GM12878 (cell line): ENCODE results near the gene FOXL3. TPM values are rescaled to one million over a fixed set of nuclear protein-coding genes. Genes with fewer than 3 reads are reported as not detected.

Experiments
- ATAC-seq: fragments of 200-7000 bp; cut with Tn5 transposase; 3 replicates; pipeline ENCODE4 v1.9.1; 2020; ENCODE audit warnings: mild to moderate bottlenecking, moderate library complexity
- BruUV-seq: library from RNA; stranded (reverse); fragments of 400-500 nt; replicated peaks from 2 replicates; lab custom pipeline; 2021; lab: Mats Ljungman, UMichigan
- CTCF ChIA-PET: fragments of 300-600 bp; sonication (Branson Sonifier 250); formaldehyde crosslinking; extraction: SDS; loops from one replicate; lab custom pipeline; 2021; ENCODE audit warnings: inconsistent platforms; lab: Yijun Ruan, JAX
- POLR2A ChIA-PET: fragments of 350-600 bp; formaldehyde crosslinking; extraction: SDS; loops from one replicate; lab custom pipeline; 2021; ENCODE audit warnings: inconsistent platforms; lab: Charles Lee
- RAD21 ChIA-PET: fragments of 300-600 bp; sonication (Branson Sonifier 250); formaldehyde crosslinking; loops from one replicate; lab custom pipeline; 2023; ENCODE audit warnings: antibody characterized with exemption; ENCODE audit not compliant: unreplicated experiment; lab: Charles Lee
- SMC1A ChIA-PET: fragments of 300-600 bp; sonication (Branson Sonifier 250); formaldehyde crosslinking; loops from one replicate; lab custom pipeline; 2023; ENCODE audit not compliant: unreplicated experiment, uncharacterized antibody; lab: Charles Lee
- DNase-seq: peaks from one replicate; pipeline ENCODE4 v3.0.0-alpha.2; 2011; ENCODE audit warnings: low read depth, low spot score
- FAIRE-seq: peaks from 3 replicates; lab custom pipeline; 2011; peaks lifted over from hg19 to GRCh38; lab: Jason Lieb, UNC
- H2AFZ ChIP-seq: 2 replicates; pipeline ENCODE4 v1.6.0; 2011; ENCODE audit warnings: low read depth, low read length, control low read depth; ENCODE audit not compliant: control insufficient read depth
- H3K27ac ChIP-seq: 2 replicates; pipeline ENCODE4 v1.5.1; 2011; ENCODE audit warnings: control low read depth; ENCODE audit not compliant: control insufficient read depth, insufficient read depth
- H3K27me3 ChIP-seq, 2 experiments: replicated peaks in 1 of 2; 2 replicates each; pipeline versions ENCODE4 v1.6.0 to v1.6.1; 2011; ENCODE audit warnings: low read length in 1 of 2; ENCODE audit not compliant: control insufficient read depth in 2 of 2, insufficient read depth in 2 of 2
- H3K36me3 ChIP-seq, 2 experiments: 2 replicates each; pipeline ENCODE4 v1.5.1; 2011; ENCODE audit warnings: low read length in 1 of 2; ENCODE audit not compliant: control insufficient read depth in 2 of 2, insufficient read depth in 2 of 2
- H3K4me1 ChIP-seq: 2 replicates; pipeline ENCODE4 v1.6.1; 2011; ENCODE audit warnings: mild to moderate bottlenecking, low read length, moderate library complexity, mixed read lengths; ENCODE audit not compliant: control insufficient read depth, insufficient read depth
- H3K4me2 ChIP-seq: 2 replicates; pipeline ENCODE4 v1.6.0; 2011; ENCODE audit warnings: control low read depth; ENCODE audit not compliant: control insufficient read depth, insufficient read depth
- H3K4me3 ChIP-seq: fragments of 200-600 bp; sonication (generic); 2 replicates; pipeline ENCODE4 v1.5.1; 2016
- H3K79me2 ChIP-seq: 2 replicates; pipeline ENCODE4 v1.6.0; 2011; ENCODE audit warnings: low read length; ENCODE audit not compliant: control insufficient read depth, insufficient read depth
- H3K9ac ChIP-seq: 2 replicates; pipeline ENCODE4 v1.8.0; 2011; ENCODE audit warnings: low read length, control low read depth, mixed read lengths; ENCODE audit not compliant: control insufficient read depth, insufficient read depth
- H3K9me3 ChIP-seq: replicated peaks from 3 replicates; pipeline ENCODE4 v1.5.1; 2011; ENCODE audit warnings: mild to moderate bottlenecking, low read length; ENCODE audit not compliant: control insufficient read depth, insufficient read depth
- H4K20me1 ChIP-seq: 2 replicates; pipeline ENCODE4 v1.6.0; 2011; ENCODE audit not compliant: control insufficient read depth, insufficient read depth
- BCL11A ChIP-seq: IDR thresholded peaks from 2 replicates; pipeline ENCODE4 v1.6.1; 2011; ENCODE audit warnings: low read depth, low read length
- BRCA1 ChIP-seq: IDR thresholded peaks from 2 replicates; pipeline ENCODE4 v1.6.1; 2011; ENCODE audit warnings: low read depth, low read length, improper control_type of control experiment
- CEBPB ChIP-seq, 2 experiments: fragments of 150-350 bp in 1 of 2; IDR thresholded peaks; 2 replicates each; pipeline ENCODE4 v1.6.1; 2012 to 2014; ENCODE audit warnings: low read depth in 2 of 2, low read length in 2 of 2, borderline replicate concordance in 1 of 2, inconsistent platforms in 1 of 2
- NBN ChIP-seq: fragments of 450-650 bp; IDR thresholded peaks from 2 replicates; pipeline ENCODE4 v1.6.1; 2016
- NR2C2 ChIP-seq: IDR thresholded peaks from 2 replicates; pipeline ENCODE4 v1.6.1; 2011; ENCODE audit warnings: borderline replicate concordance, low read depth; ENCODE audit not compliant: control insufficient read depth, insufficient read length
- NR2F1 ChIP-seq: fragments of 450-650 bp; conservative IDR thresholded peaks from 2 replicates; pipeline ENCODE4 v1.6.1; 2017; ENCODE audit warnings: mild to moderate bottlenecking
- PAX5 ChIP-seq: IDR thresholded peaks from 2 replicates; pipeline ENCODE4 v1.6.1; 2011; ENCODE audit warnings: low read depth, low read length, borderline replicate concordance
- RBBP5 ChIP-seq: fragments of 200-600 bp; sonication (generic); conservative IDR thresholded peaks from 2 replicates; pipeline ENCODE4 v1.6.1; 2016
- SIN3A ChIP-seq: IDR thresholded peaks from 2 replicates; pipeline ENCODE4 v1.6.1; 2012; ENCODE audit warnings: low read depth, low read length, improper control_type of control experiment
- SMAD1 ChIP-seq: fragments of 450-650 bp; IDR thresholded peaks from 2 replicates; pipeline ENCODE4 v1.6.1; 2018; ENCODE audit warnings: mild to moderate bottlenecking, low read depth; ENCODE audit not compliant: partially characterized antibody
- TAF1 ChIP-seq: IDR thresholded peaks from 2 replicates; pipeline ENCODE4 v1.6.1; 2011; ENCODE audit warnings: mild to moderate bottlenecking, low read depth, low read length, borderline replicate concordance
- TCF12 ChIP-seq: IDR thresholded peaks from 2 replicates; pipeline ENCODE4 v1.6.1; 2011; ENCODE audit warnings: low read depth, mild to moderate bottlenecking, low read length
- WRNIP1 ChIP-seq: IDR thresholded peaks from 2 replicates; pipeline ENCODE4 v1.6.1; 2011; ENCODE audit warnings: low read depth, low read length, improper control_type of control experiment, borderline replicate concordance
- ZBTB40 ChIP-seq: fragments of 450-650 bp; IDR thresholded peaks from 2 replicates; pipeline ENCODE4 v1.6.1; 2016; ENCODE audit warnings: mild to moderate bottlenecking, moderate library complexity, borderline replicate concordance
- ZNF622 ChIP-seq: fragments of 450-650 bp; IDR thresholded peaks from 2 replicates; pipeline ENCODE4 v1.6.1; 2017; ENCODE audit warnings: mild to moderate bottlenecking, inconsistent platforms
- WGBS: methylation state at CpG from one replicate; pipeline ENCODE4 v1.1.6; 2016; ENCODE audit warnings: low lambda C conversion rate; ENCODE audit not compliant: insufficient replicate concordance, insufficient coverage; ENCODE audit errors: missing lambda C conversion rate; 5-methylcytosine and 5-hydroxymethylcytosine counted together
- in situ Hi-C: fragments of 300-500 bp; cut with MboI; formaldehyde crosslinking; loops from 9 replicates; pipeline ENCODE4 v1.14.3; 2018; ENCODE audit warnings: mixed read lengths
- intact Hi-C: fragments of 100-400 bp; cut with micrococcal nuclease; formaldehyde crosslinking; loops from one replicate; pipeline ENCODE4 v1.14.2; 2022; ENCODE audit not compliant: unreplicated experiment
- polyA plus RNA-seq, 11 experiments: library from polyadenylated mRNA; depleted of rRNA in 4 of 11; unstranded in 6 of 11; stranded (reverse) in 5 of 11; fragments of >200 nt; fragmentation: Nextera tagmentation in 4 of 11; fragmentation: Illumina TruSeq in 1 of 11; extraction: Ambion mirVana in 4 of 11; extraction: Trizol in 1 of 11; gene quantifications; 1 replicate in 1 of 11; 2 replicates in 10 of 11; pipeline versions ENCODE4 v1.2.1 to v1.2.3, GENCODE V29; 2011 to 2016; ENCODE audit warnings: inconsistent platforms in 2 of 11, missing spikeins in 2 of 11, low read depth in 1 of 11
- total RNA-seq, 4 experiments: library from RNA; depleted of rRNA in 3 of 4; stranded (reverse); fragments of >200 nt in 3 of 4; fragmentation: Illumina TruSeq in 1 of 4; extraction: Trizol in 1 of 4; gene quantifications; 2 replicates each; pipeline versions ENCODE4 v1.2.1 to v1.2.3, GENCODE V29; 2013 to 2021

Gene FOXL3
- total and polyA plus RNA-seq, 10 of the 15 experiments (the other 5 are each of a cell fraction or from before 2014, with no cell fraction given), result not detected

DNA sequence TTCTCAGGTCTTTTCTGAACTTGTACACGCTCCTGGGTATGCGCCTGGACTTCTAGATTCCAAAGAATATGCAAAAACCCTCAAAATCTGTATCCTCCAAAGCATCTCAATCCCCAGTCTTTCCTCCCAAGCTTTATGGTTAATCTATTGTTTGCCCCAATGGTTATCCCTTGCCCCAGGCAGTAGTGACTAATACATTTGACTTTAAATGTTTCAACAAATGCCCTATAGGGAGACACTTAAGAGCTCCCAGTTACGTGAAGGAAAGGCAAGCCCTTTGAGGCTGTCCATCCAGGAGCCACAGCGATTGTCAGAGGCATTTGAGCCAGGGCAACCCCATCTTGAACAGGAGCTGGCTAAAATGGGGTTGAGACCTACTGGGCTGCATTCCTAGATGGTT, 12.7 kb upstream of the FOXL3 start:
- RAD21 ChIA-PET, result no interaction called here

More for the DNA sequence above, 12.7 kb upstream of the FOXL3 start:
- Histone ChIP-seq H3K9ac (no peak overlapping the region), H3K36me3 (no peaks in the 10 kb centered on the region), H3K4me1 (no peaks in the 10 kb centered on the region), H3K4me3 (no peak overlapping the region), H3K9me3 (no peaks in the 10 kb centered on the region; the same call in 2 of the 3 replicates), H3K27ac (no peak overlapping the region), H2AFZ (no peak overlapping the region), H3K27me3 (no peaks in the 10 kb centered on the region), H3K79me2 (no peaks in the 10 kb centered on the region), H3K4me2 (no peak overlapping the region), H4K20me1 (no peaks in the 10 kb centered on the region)
- ChIA-PET CTCF (no interaction called here), SMC1A (no interaction called here), POLR2A (no interaction called here)
- TF ChIP-seq NR2F1 (no peak), WRNIP1 (no peak), TAF1 (no peak), NR2C2 (no peak), RBBP5 (no peak), BCL11A (no peak), NBN (no peak), SMAD1 (no peak), ZNF622 (no peak), CEBPB (IDR thresholded peaks at IDR 0.05; ENCODE audit: borderline replicate concordance in 1 of 2, low read depth in 2 of 2, low read length in 2 of 2) (no peak), SIN3A (no peak), BRCA1 (no peak), PAX5 (no peak), ZBTB40 (no peak), TCF12 (no peak)
- WGBS, result 3% methylated on average over 4 of the region's 4 CpGs
- in situ Hi-C loops, result no loop called here
- no peak for DNase-seq
- ATAC-seq, result no peak
- no TSS peak for BruUV-seq
- intact Hi-C loops, result no loop called here
- FAIRE-seq, result no peak
